GM10847 (cell line): Measurements from ENCODE around the gene MBP.

Experiments
- POLR2A ChIP-seq: IDR thresholded peaks from 2 replicates; pipeline ENCODE4 v1.6.1; 2011; ENCODE audit not compliant: insufficient read length; ENCODE audit errors: extremely low read depth

Gene MBP

DNA sequence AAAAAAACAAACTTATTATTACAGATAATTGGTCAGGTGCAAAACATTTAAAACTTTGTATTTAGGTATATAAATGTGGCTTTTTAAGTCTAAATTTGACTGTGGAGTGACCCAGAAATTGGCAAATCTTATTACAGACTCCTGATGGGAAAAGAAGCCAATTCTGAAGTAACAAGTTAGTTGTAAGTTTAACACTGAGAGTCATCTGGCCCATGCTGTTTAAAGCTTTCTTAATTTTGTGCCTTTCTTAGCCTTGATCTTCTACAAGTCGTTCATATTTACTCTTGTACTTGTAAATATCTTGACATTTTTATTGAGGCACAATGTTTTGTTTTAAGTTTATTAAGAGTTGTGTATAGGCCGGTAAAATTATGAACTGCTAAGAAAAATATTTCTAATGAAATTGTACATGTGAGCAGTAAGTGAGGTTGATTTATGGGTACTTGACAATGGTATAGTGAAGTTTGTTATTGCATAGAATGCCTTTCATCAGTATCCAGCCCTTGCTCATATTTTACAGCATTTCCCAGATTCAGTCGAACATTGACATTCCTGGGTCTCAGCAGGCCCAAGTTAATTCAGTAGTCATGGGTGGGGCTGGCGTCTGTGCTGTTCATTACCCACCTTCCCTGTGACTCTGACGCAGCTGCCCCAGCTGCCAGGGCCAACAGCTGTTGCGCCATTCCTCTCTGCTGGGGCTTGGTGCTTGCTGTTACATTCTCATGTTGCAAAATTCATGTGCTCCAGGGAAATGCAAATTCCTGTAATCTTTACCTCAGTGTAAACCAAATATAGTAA lies 188.8 kb downstream of the MBP start:
- no peak for TF ChIP-seq POLR2A

DNA sequence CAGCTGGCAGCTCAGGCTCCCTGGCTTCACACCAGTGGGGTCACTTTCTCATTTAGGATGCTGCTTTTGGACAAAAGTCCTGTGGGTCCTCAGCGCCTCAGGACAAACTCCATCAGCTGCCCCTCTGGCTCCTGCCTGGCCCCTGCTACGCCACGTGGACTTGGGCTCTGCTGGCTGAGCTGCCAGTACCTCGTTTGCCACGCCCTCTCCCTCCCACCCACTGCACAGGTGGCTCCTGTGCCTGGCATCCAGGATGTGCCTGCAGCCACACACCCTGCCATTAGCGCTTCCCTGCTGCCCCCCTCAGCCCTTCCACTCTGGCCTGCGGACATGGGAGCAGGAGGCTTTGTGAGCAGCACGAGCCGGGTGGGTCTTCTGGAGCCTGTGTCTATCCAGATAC lies 191.3 kb downstream of the MBP start:
- no peak for TF ChIP-seq POLR2A

- no peak for TF ChIP-seq POLR2A
These were observed 194.0 kb downstream of the MBP start for GRCh38 chr18:76938619-76939018.

GRCh38 chr18:76937597-76937996 lies 195.0 kb downstream of the MBP start:
- TF ChIP-seq POLR2A, result no peak

DNA sequence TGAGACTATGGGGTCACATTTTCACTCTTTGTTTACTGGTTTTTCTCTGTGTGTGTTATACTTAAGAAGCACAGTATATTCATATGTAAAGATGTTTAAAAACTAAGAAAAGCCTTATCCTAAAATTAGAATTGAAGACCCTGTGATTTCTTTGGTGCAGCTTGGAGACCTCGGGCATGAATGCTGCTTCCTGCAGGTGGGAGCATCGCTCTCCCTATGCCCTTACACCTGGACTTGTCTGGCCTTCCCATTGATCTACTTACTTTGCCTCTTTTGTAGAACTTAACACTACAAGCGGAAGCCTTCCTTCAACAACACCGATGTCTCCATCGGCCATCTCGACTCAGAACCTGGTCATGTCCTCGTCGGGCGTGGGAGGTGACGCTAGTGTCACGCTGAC lies 195.7 kb downstream of the MBP start:
- no peak for TF ChIP-seq POLR2A

- no peak for TF ChIP-seq POLR2A
These were observed 196.8 kb downstream of the MBP start for GRCh38 chr18:76935722-76936337.

GRCh38 chr18:76932026-76932819 lies 200.4 kb downstream of the MBP start:
- TF ChIP-seq POLR2A, result no peak

DNA sequence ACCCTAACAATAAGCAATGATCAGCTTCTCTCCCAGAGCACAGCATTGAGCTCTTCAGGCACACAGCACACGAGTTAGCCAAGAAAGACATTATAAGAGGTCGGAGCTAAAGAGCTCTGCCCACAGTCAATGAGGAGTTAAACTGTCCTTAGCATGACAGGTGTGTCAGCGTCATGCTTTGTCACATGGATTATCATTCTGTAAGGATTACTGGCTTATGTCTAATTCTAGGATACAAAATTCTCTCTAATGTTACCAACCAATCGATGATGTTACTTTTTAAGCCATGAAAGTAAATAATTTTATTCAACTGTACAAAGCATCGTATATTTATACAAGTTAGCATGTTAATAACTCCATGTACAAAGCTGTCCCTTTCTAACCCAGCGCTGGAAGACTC lies 201.4 kb downstream of the MBP start:
- TF ChIP-seq POLR2A, result no peak
